HepG2 (cell line): Measurements from ENCODE around the gene TRMT112. TPM values are rescaled to one million over a fixed set of nuclear protein-coding genes. Genes with fewer than 3 reads are reported as not detected.

Experiments
- ATAC-seq: fragments of 200-7000 bp; cut with Tn5 transposase; 3 replicates; pipeline ENCODE4 v1.9.1; 2020; ENCODE audit warnings: mild to moderate bottlenecking, moderate library complexity
- BruUV-seq: library from RNA; stranded (reverse); fragments of 400-500 nt; replicated peaks from 2 replicates; lab custom pipeline; 2021; lab: Mats Ljungman, UMichigan
- CTCF ChIA-PET: fragments of 300-600 bp; formaldehyde crosslinking; extraction: SDS; loops from one replicate; lab custom pipeline; 2021; ENCODE audit warnings: low total read pairs, inconsistent platforms, low intra/inter-chr PET ratio; lab: Yijun Ruan, JAX
- POLR2A ChIA-PET: fragments of 350-600 bp; sonication (Branson Sonifier 250); formaldehyde crosslinking; loops from one replicate; lab custom pipeline; 2020; ENCODE audit warnings: antibody characterized with exemption, inconsistent platforms; lab: Yijun Ruan, JAX
- DNase-seq: peaks from one replicate; pipeline ENCODE4 v3.0.0-alpha.2; 2015; ENCODE audit warnings: low spot score
- FAIRE-seq: peaks from 3 replicates; lab custom pipeline; 2011; peaks lifted over from hg19 to GRCh38; lab: Jason Lieb, UNC
- H2AFZ ChIP-seq: one replicate; pipeline ENCODE4 v1.6.1; 2011; ENCODE audit warnings: low read length, inconsistent platforms
- H3K27ac ChIP-seq: fragments of 300-600 bp; 3 replicates; pipeline ENCODE4 v1.8.0; 2011; ENCODE audit warnings: mixed run types, mild to moderate bottlenecking, mixed read lengths, low read length, inconsistent platforms; ENCODE audit not compliant: insufficient read depth; ENCODE audit errors: extremely low read length
- H3K27me3 ChIP-seq, 2 experiments: fragments of 200-600 bp in 1 of 2; 2 replicates in 1 of 2; 3 replicates in 1 of 2; pipeline versions ENCODE4 v1.6.0 to v1.8.0; 2011; ENCODE audit warnings: low read length in 2 of 2, mild to moderate bottlenecking in 2 of 2, moderate library complexity in 2 of 2, inconsistent platforms in 1 of 2; ENCODE audit not compliant: insufficient read depth in 2 of 2, control insufficient read depth in 1 of 2
- H3K36me3 ChIP-seq, 2 experiments: fragments of 200-600 bp in 1 of 2; replicated peaks in 1 of 2; 2 replicates in 1 of 2; 3 replicates in 1 of 2; pipeline versions ENCODE4 v1.5.1 to v1.8.0; 2011; ENCODE audit warnings: low read length in 2 of 2, inconsistent platforms in 1 of 2; ENCODE audit not compliant: insufficient read depth in 2 of 2, control insufficient read depth in 1 of 2
- H3K4me1 ChIP-seq: 2 replicates; pipeline ENCODE4 v1.5.1; 2012; ENCODE audit warnings: low read length, inconsistent platforms; ENCODE audit not compliant: insufficient read depth
- H3K4me2 ChIP-seq: 2 replicates; pipeline ENCODE4 v1.6.0; 2011; ENCODE audit warnings: low read depth, low read length, inconsistent platforms
- H3K4me3 ChIP-seq, 3 experiments: fragments of 200-600 bp in 1 of 3; sonication (generic), shearing (Covaris generic) in 1 of 3; replicated peaks in 1 of 3; 2 replicates each; pipeline ENCODE4 v1.5.1; 2011 to 2016; ENCODE audit warnings: low read length in 3 of 3, inconsistent platforms in 2 of 3, low read depth in 2 of 3, mild to moderate bottlenecking in 2 of 3, control low read depth in 1 of 3, mixed read lengths in 1 of 3; ENCODE audit not compliant: insufficient read depth in 1 of 3
- H3K79me2 ChIP-seq: one replicate; pipeline ENCODE4 v1.6.1; 2011; ENCODE audit warnings: low read length, inconsistent platforms; ENCODE audit not compliant: insufficient read depth
- H3K9ac ChIP-seq: 2 replicates; pipeline ENCODE4 v1.6.0; 2011; ENCODE audit warnings: mild to moderate bottlenecking, low read depth, low read length, inconsistent platforms; ENCODE audit not compliant: insufficient read depth
- H3K9me3 ChIP-seq: 2 replicates; pipeline ENCODE4 v1.5.1; 2012; ENCODE audit warnings: mild to moderate bottlenecking, low read length
- H4K20me1 ChIP-seq: 2 replicates; pipeline ENCODE4 v1.6.0; 2011; ENCODE audit warnings: inconsistent platforms, mild to moderate bottlenecking, low read length, moderate library complexity; ENCODE audit not compliant: insufficient read depth
- ATF1 ChIP-seq: IDR thresholded peaks from 2 replicates; pipeline ENCODE4 v1.6.1; 2016; ENCODE audit warnings: mild to moderate bottlenecking, control low read depth
- ATF7-NPFF ChIP-seq: sonication (generic); formaldehyde crosslinking; IDR thresholded peaks from 2 replicates; pipeline ENCODE4 v1.8.1; 2023; ENCODE audit warnings: mild to moderate bottlenecking, low read depth, missing genetic modification reagents, moderate library complexity
- BHLHE40 ChIP-seq: IDR thresholded peaks from 2 replicates; pipeline ENCODE4 v1.6.1; 2011; ENCODE audit warnings: low read length, improper control_type of control experiment
- CEBPG ChIP-seq: IDR thresholded peaks from 2 replicates; pipeline ENCODE4 v1.6.1; 2016
- DR1 ChIP-seq: sonication (generic); formaldehyde crosslinking; IDR thresholded peaks from 2 replicates; pipeline ENCODE4 v1.8.0; 2021; ENCODE audit warnings: mild to moderate bottlenecking, missing genetic modification reagents, inconsistent platforms
- HNRNPK ChIP-seq: fragments of 200-400 bp; formaldehyde crosslinking; IDR thresholded peaks from 2 replicates; pipeline ENCODE4 v1.6.1; 2018; ENCODE audit warnings: low read length, low read depth, moderate library complexity, mild to moderate bottlenecking; ENCODE audit not compliant: poor library complexity, severe bottlenecking
- KAT2B ChIP-seq: fragments of 150-350 bp; IDR thresholded peaks from 2 replicates; pipeline ENCODE4 v1.6.1; 2014; ENCODE audit warnings: low read depth, low read length, borderline replicate concordance
- MAF1 ChIP-seq: sonication (generic); formaldehyde crosslinking; IDR thresholded peaks from 2 replicates; pipeline ENCODE4 v1.5.0; 2020; ENCODE audit warnings: missing genetic modification reagents, borderline replicate concordance
- NR2F1 ChIP-seq, 2 experiments: fragments of 450-650 bp in 1 of 2; formaldehyde crosslinking in 1 of 2; IDR thresholded peaks; 2 replicates each; pipeline versions ENCODE4 v1.5.0 to v1.6.1; 2016 to 2020; ENCODE audit warnings: mild to moderate bottlenecking in 1 of 2, missing compliant biosample characterization in 1 of 2, missing genetic modification reagents in 1 of 2, moderate library complexity in 1 of 2
- PATZ1 ChIP-seq: sonication (generic); formaldehyde crosslinking; IDR thresholded peaks from 2 replicates; pipeline ENCODE4 v1.4.0; 2020; ENCODE audit warnings: missing genetic modification reagents
- POLR2AphosphoS5 ChIP-seq: IDR thresholded peaks from 2 replicates; pipeline ENCODE4 v1.6.1; 2012; ENCODE audit warnings: low read depth, low read length
- PRDM10 ChIP-seq: sonication (generic); formaldehyde crosslinking; IDR thresholded peaks from 2 replicates; pipeline ENCODE4 v1.4.0; 2020; ENCODE audit warnings: low read depth, missing genetic modification reagents
- ZEB1 ChIP-seq: IDR thresholded peaks from 2 replicates; pipeline ENCODE4 v1.6.1; 2012; ENCODE audit warnings: mild to moderate bottlenecking, low read depth, inconsistent platforms; ENCODE audit not compliant: insufficient replicate concordance
- ZNF574 ChIP-seq: sonication (generic); formaldehyde crosslinking; IDR thresholded peaks from 2 replicates; pipeline ENCODE4 v1.4.0; 2020; ENCODE audit warnings: missing genetic modification reagents
- WGBS: methylation state at CpG from one replicate; pipeline ENCODE4 v1.1.6; 2017; ENCODE audit warnings: low lambda C conversion rate; 5-methylcytosine and 5-hydroxymethylcytosine counted together
- in situ Hi-C: cut with HindIII; loops from 2 replicates; pipeline ENCODE4 v1.10.0; 2017; ENCODE audit warnings: low pct_unique_long_range_greater_than_20kb; ENCODE audit not compliant: extremely low pct_ligation_motif_present
- intact Hi-C: fragments of 100-400 bp; cut with micrococcal nuclease; formaldehyde crosslinking; loops from one replicate; pipeline ENCODE4 v1.10.0; 2022; ENCODE audit not compliant: unreplicated experiment
- polyA plus RNA-seq, 8 experiments: library from polyadenylated mRNA; depleted of rRNA in 3 of 8; stranded (reverse) in 7 of 8; unstranded in 1 of 8; fragments of >200 nt; fragmentation: Illumina TruSeq in 4 of 8; extraction: Trizol in 4 of 8; gene quantifications; 2 replicates each; pipeline versions ENCODE4 v1.2.1 to v1.2.3, GENCODE V29; 2011 to 2016; ENCODE audit warnings: low read depth in 4 of 8, missing spikeins in 1 of 8, mixed read lengths in 1 of 8; ENCODE audit not compliant: insufficient read depth in 1 of 8
- total RNA-seq, 5 experiments: library from RNA; depleted of rRNA; stranded (reverse); fragments of >200 nt; fragmentation: Illumina TruSeq; extraction: Trizol; gene quantifications; 2 replicates each; pipeline ENCODE4 v1.2.3, GENCODE V29; 2016; ENCODE audit warnings: low read depth in 1 of 5

Gene TRMT112
- total and polyA plus RNA-seq, 2 of the 13 experiments (the other 11 are each of a cell fraction or from before 2014, with no cell fraction given), result 186 to 409 TPM

GRCh38 chr11:64318766-64319761 is 1.7 kb upstream of the TRMT112 start:
- peak overlapping the region; percentile 98 for H3K27ac ChIP-seq
- H2AFZ ChIP-seq, result no peak overlapping the region
- peak overlapping the region; percentile 99 for H3K4me2 ChIP-seq
- H3K4me1 ChIP-seq, result peaks cover 22% of the 10 kb centered on the region
- peaks cover 15% of the 10 kb centered on the region for H3K79me2 ChIP-seq
- CTCF ChIA-PET, result no interaction called here
- intact Hi-C loops (no loop called here), in situ Hi-C loops (no loop called here)
- POLR2A ChIA-PET, result interaction anchor here (0.9 to 4.5 kb wide), 7 partner anchors 13 to 133 kb away, joined by 3 to 103 read pairs (median 33); partner anchors contain the start of genes ESRRA and STIP1
- H3K27me3 ChIP-seq, result no peaks in the 10 kb centered on the region; a peak in 1 of 5 replicates
- WGBS, result 29% methylated on average over 19 of the region's 19 CpGs
- TSS peak; percentile 45 for BruUV-seq
- DNase-seq (no peak), FAIRE-seq (no peak), ATAC-seq (no peak)
- H3K9me3 ChIP-seq, result no peaks in the 10 kb centered on the region
- H3K36me3 ChIP-seq, result peaks cover 1 to 33% of the 10 kb centered on the region in 2 experiments; a peak in 3 of 5 replicates
- no peaks in the 10 kb centered on the region for H4K20me1 ChIP-seq
- peak overlapping the region; percentile 94 for H3K9ac ChIP-seq
- peak overlapping the region; percentile 97 to 99 (median 99) for H3K4me3 ChIP-seq
- TF ChIP-seq POLR2AphosphoS5 (no peak), KAT2B (no peak), ATF1 (CRISPR knock-in tag) (no peak), ATF7-NPFF (CRISPR knock-in tag) (no peak), DR1 (CRISPR knock-in tag) (no peak), NR2F1 (CRISPR knock-in tag; IDR thresholded peaks at IDR 0.05) (no peak), PRDM10 (CRISPR knock-in tag) (no peak), PATZ1 (CRISPR knock-in tag) (peak; percentile 55), MAF1 (CRISPR knock-in tag) (no peak), CEBPG (CRISPR knock-in tag) (peak; percentile 69), ZEB1 (peak; percentile 37), ZNF574 (no peak), HNRNPK (no peak), BHLHE40 (no peak)
